Medulla oblongata (tissue), 1 donor: ENCODE measurements around the gene PDLIM4.

Source experiments
- DNase-seq: peaks from one replicate; pipeline ENCODE4 v3.0.0-alpha.2; 2015; ENCODE audit errors: extremely low spot score

PDLIM4 gene

GRCh38 chr5:132308701-132309100 lies 51.2 kb downstream of the PDLIM4 start:
- no peak for DNase-seq

- DNase-seq = no peak
These were observed 52.2 kb downstream of the PDLIM4 start for GRCh38 chr5:132309679-132310078.

- DNase-seq = peak; percentile 73
These were observed 52.8 kb downstream of the PDLIM4 start for GRCh38 chr5:132310141-132310834.

GRCh38 chr5:132313366-132313765 lies 55.9 kb downstream of the PDLIM4 start:
- no peak for DNase-seq

- no peak for DNase-seq
These were observed 56.5 kb downstream of the PDLIM4 start for GRCh38 chr5:132313961-132314432.

- no peak for DNase-seq
These were observed 58.1 kb downstream of the PDLIM4 start for GRCh38 chr5:132315529-132316067.

- DNase-seq = no peak
These were observed 62.5 kb downstream of the PDLIM4 start for GRCh38 chr5:132319975-132320374.

GRCh38 chr5:132321109-132321721 lies 63.7 kb downstream of the PDLIM4 start:
- DNase-seq = no peak

- no peak for DNase-seq
These were observed 64.8 kb downstream of the PDLIM4 start for GRCh38 chr5:132322266-132322665.
